SU-DHL-6 (cell line): ENCODE measurements around the gene NTMT1.

Experiments
- CTCF ChIP-seq: fragments of 200-600 bp; sonication (generic); IDR thresholded peaks from one replicate; pipeline ENCODE4 v1.5.1; 2017; ENCODE audit warnings: antibody characterized with exemption, mild to moderate bottlenecking, low read length, moderate library complexity; ENCODE audit not compliant: insufficient read depth, poor library complexity, severe bottlenecking
- EZH2phosphoT487 ChIP-seq: fragments of 200-600 bp; sonication (generic), shearing (Covaris generic); conservative IDR thresholded peaks from 2 replicates; pipeline ENCODE4 v1.6.1; 2018; ENCODE audit warnings: mild to moderate bottlenecking, antibody characterized with exemption, low read length, moderate library complexity, mixed read lengths

GRCh38 chr9:129595311-129595741, 30.6 kb upstream of the NTMT1 start:
- TF ChIP-seq EZH2phosphoT487: no peak
- TF ChIP-seq CTCF: no peak
